Measurements from ENCODE around the gene RAP1GAP.

RAP1GAP gene

GRCh38 chr1:21590126-21590880 is 78.9 kb downstream of the RAP1GAP start:
- DNase-seq (ENCODE audit: low read depth), result no peak

- DNase-seq (ENCODE audit: low read depth), result no peak
These were observed 79.5 kb downstream of the RAP1GAP start for GRCh38 chr1:21589618-21590017.

DNA sequence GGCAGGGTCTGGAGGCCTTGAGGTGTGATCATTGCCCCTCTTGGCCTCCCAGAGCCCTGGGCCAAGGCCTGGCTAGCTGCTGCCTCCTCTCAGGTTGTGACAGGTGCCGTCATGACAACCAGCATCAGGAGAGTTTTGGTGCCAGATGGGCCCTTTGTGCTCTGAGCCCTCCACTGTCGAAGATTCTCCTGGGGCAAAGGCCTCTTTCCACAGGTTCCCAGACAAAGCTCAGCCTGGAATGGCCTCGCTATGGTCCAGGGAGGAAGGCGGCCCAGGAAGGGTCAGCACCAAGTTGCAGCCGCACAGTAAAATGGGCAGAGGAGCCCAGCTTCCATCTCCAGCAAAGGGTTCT is 81.6 kb downstream of the RAP1GAP start:
- no peak for DNase-seq (ENCODE audit: low read depth)

GRCh38 chr1:21586846-21587601 is 82.1 kb downstream of the RAP1GAP start:
- DNase-seq (ENCODE audit: low read depth), result no peak

DNA sequence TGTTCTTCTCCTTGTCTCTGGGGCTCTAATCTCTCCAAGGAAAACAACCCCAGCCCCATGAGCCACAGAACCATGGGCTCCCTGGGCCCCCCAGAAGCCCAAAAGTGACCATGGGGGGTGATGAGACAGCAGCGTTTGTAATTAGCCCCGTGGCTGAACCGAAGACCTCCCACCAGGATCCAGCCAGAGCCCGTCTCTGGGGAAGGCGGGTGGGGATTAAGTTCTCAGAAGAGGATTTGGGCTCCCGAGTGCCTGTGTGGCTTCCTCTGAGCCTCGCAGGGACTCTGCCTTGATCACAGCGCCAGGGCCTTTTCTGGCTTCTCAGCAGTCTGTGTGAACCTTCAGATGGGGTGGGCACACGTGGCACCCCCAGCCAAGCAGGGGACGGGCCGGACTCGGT is 82.9 kb downstream of the RAP1GAP start:
- no peak for DNase-seq (ENCODE audit: low read depth)

GRCh38 chr1:21585037-21585436 is 84.1 kb downstream of the RAP1GAP start:
- DNase-seq (ENCODE audit: low read depth), result no peak

GRCh38 chr1:21584096-21584495 is 85.1 kb downstream of the RAP1GAP start:
- no peak for DNase-seq (ENCODE audit: low read depth)

DNA sequence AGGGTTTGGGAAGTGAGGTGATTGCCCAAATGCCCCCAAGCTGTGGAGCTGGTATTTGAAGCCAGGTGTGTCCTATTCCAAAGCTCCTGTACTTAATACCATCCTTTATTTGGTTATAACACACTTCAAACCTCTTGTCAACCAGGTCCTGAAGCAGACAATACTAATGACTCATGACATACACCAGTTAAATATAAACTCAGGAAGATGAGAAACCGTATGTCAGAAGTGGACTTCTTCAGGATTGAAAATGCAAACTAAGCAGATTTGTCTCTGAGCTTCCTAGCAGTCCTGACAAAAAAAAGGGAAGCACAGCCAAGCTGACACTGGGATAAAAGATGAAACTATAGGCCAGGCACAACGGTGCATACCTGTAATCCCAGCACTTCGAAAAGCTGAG is 89.4 kb downstream of the RAP1GAP start:
- DNase-seq (ENCODE audit: low read depth), result no peak

GRCh38 chr1:21577933-21578332 is 91.2 kb downstream of the RAP1GAP start:
- no peak for DNase-seq (ENCODE audit: low read depth)

DNA sequence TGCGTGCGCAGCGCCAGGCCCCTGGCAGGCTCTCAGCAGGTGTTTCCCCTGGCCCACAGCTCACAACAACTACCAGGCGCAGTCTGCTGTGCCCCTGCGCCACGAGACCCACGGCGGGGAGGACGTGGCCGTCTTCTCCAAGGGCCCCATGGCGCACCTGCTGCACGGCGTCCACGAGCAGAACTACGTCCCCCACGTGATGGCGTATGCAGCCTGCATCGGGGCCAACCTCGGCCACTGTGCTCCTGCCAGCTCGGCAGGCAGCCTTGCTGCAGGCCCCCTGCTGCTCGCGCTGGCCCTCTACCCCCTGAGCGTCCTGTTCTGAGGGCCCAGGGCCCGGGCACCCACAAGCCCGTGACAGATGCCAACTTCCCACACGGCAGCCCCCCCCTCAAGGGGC is 91.8 kb downstream of the RAP1GAP start:
- no peak for DNase-seq (ENCODE audit: low read depth)

- DNase-seq (ENCODE audit: low read depth), result no peak
These were observed 92.4 kb downstream of the RAP1GAP start for GRCh38 chr1:21576798-21577187.

DNA sequence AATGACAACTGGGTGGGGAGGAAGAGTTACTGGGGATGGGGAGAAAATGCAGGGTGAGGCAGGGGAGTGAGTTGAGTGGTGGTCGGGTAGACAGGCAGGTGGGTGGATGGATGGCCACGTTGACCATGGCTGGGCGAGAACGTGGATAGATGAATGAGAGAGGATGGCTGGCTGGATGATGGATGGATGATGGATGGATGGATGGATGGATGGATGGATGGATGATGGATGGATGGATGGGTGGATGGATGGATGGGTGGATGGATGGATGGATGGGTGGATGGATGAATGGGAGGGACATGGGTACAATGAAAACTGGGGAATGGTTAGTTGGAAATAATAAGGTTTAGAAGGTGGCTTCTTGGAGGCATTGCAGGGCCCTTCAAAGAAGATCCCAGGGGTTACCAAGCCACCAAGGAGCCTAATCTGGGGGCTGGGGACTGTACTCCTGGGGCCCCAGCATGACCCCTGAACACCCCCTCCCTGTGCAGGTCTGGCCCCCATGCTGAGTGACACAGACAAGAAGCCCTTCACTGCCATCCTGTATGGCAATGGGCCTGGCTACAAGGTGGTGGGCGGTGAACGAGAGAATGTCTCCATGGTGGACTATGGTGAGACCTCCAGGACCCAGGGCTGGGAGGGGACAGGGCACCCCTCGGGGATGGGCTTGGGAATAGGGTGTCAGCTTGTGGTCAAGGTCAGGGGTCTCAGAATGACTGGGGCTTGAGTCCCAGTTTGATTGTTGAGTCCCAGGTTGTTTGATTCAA is 92.9 kb downstream of the RAP1GAP start:
- DNase-seq (ENCODE audit: low read depth), result no peak

DNA sequence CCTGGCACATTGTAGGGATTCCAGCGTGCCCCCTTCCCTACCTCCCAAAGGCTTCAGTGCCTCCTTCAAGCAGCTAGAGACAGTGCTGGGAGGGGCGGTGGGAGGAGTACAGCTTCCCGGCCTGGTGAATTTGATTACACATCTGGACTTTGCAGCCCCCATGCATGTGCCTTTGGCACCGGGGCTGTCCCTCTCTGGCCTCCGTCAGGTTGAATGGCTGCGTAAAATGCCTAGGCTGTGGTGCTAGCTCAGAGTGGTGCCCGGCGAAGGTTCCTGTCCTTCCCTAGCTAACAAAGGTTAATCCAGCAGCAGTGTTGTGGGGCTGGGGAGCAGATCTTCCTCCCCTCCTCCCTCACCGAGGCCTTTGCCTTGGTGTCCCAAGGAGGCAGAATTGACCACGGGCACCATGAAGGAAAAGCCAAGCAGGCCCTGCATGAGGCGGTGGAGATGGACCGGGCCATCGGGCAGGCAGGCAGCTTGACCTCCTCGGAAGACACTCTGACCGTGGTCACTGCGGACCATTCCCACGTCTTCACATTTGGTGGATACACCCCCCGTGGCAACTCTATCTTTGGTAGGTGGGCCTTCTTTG is 93.7 kb downstream of the RAP1GAP start:
- no peak for DNase-seq (ENCODE audit: low read depth)

GRCh38 chr1:21574466-21575151 is 94.5 kb downstream of the RAP1GAP start:
- no peak for DNase-seq (ENCODE audit: low read depth)

DNA sequence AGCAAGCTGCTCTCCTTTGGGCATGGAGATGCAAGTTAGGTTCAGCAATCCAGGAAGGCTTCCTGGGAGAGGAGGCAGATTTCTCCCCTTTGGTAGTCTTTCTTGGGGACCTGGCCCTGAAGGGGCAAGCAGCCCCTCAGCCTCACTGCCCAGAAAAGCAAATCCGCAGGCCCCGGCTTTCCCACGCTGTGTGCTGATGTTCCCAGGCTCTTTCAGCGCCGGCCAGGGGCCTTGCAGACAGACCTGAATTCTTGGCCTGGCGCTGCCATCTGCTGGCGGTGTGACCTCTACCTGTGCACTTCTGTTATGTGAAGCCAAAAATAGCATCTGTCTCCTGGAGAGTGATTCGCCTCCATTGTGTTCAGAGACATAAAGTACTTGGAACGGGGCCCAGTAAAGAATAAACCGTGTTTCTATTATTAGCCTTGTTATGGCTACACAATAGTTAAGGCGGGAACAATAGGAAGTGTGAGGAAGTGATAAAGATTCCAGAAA is 95.1 kb downstream of the RAP1GAP start:
- DNase-seq (ENCODE audit: low read depth), result no peak

GRCh38 chr1:21573475-21573874 is 95.7 kb downstream of the RAP1GAP start:
- DNase-seq (ENCODE audit: low read depth), result no peak

- no peak for DNase-seq (ENCODE audit: low read depth)
These were observed 96.4 kb downstream of the RAP1GAP start for GRCh38 chr1:21572735-21573277.

DNA sequence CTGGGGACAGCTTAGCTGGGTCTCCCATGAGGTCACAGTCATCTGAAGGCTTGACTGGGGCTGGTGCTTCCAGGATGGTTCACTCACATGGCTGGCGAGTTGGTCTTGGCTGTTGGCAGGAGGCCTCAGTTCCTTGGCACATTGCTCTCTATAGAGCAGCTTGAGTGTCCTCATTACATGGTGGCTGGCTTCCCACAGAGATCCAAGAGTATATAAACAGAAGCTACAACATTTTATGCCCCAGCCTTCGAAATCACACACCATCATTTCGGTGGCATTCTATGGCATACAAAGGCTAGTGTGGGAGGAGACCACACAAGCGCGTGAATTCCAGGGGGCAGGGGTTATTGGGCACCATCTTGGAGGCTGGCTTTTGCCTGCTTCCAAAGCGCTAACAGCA is 96.9 kb downstream of the RAP1GAP start:
- DNase-seq (ENCODE audit: low read depth), result no peak

DNA sequence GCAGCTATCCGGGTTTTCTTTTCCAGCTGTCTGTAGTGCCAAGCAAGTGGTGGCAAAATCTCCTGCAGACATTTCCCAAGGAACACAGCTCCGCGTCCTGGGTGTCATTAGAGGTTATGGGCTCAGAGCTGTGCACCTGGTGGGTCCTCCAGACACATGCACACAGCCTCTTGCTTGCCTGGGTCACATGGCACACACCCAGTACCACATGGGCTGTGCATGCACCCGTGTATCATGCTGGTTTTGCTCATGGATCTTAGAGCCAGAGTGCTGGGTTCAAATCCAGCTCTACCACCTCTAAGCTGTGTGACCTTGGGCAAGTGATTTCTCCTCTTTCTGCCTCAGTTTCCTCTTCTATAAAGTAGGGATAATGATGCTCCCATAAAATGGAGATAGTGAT is 98.3 kb downstream of the RAP1GAP start:
- DNase-seq (ENCODE audit: low read depth), result no peak

DNA sequence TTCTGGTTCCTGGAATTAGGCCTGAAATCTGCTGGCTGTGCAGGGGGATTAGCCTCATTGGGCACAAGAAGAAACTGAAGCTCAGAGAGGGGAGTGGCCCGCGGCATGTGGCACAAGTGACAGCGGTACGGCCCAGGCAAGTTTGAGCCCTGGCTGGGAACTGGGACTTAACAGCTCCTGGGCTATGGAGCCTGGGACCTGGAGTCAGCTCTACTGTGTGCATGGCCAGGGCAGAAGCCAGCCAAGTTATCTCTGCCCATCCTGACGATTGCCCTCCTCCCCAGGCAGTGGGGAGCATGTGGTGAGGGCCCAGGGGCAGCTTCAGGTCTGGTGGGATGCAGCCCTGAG is 98.7 kb downstream of the RAP1GAP start:
- no peak for DNase-seq (ENCODE audit: low read depth)

DNA sequence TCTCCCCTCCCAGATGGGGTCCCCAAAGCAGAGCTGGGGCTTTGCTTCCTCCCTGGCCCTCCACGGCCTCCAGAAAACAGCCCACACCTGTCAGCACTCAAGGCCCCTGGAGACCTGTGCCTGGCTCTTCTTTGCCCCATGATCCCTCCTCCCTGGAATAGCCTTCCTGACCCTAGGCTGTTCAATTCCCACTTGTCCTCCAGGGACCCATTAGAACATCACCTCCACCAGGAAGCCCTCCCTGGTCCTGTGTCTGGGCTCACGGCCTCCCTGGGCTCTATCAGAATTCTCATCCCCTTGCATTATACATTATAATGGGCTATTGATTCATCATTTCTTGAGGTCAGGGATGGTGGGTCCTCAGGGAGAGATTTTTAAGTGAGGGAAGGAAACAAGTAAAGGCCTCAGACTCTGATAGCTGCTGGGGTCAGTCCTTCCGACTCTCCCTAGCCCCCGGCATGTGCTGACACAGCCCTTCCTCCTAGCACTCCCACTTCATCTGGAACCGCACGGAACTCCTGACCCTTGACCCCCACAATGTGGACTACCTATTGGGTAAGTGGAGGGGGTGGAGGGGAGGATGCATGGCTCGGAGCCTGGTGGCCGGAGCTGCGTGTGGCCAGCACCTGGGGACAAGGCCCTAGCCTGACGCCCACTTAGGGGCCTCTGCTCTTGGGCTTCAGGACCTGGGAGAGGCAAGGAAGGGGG is 99.2 kb downstream of the RAP1GAP start:
- DNase-seq (ENCODE audit: low read depth), result no peak

Data from T-helper 22 cell (primary cell).